ENCODE data around the gene XIRP1.

GRCh38 chr3:39184081-39184967 is 8.1 kb downstream of the XIRP1 start:
- TF ChIP-seq CTCF (IDR thresholded peaks at IDR 0.05; ENCODE audit: borderline replicate concordance, extremely low read depth, low read length, poor library complexity, severe bottlenecking) (no peak), EZH2 (IDR thresholded peaks at IDR 0.05; ENCODE audit: borderline replicate concordance, low read depth, low read length, severe bottlenecking) (no peak)

All from DND-41 (cell line).